G401.6 (cell line): ENCODE results near the gene SLC25A31.

Experiments
- FAIRE-seq: peaks from 2 replicates; lab custom pipeline; 2012; peaks lifted over from hg19 to GRCh38; lab: Jason Lieb, UNC

Gene SLC25A31

GRCh38 chr4:127777487-127777886 is 47.3 kb downstream of the SLC25A31 start:
- FAIRE-seq, result no peak

GRCh38 chr4:127778102-127778501 is 47.9 kb downstream of the SLC25A31 start:
- no peak for FAIRE-seq

GRCh38 chr4:127780598-127780997 is 50.4 kb downstream of the SLC25A31 start:
- no peak for FAIRE-seq

GRCh38 chr4:127781300-127782024 is 51.3 kb downstream of the SLC25A31 start:
- no peak for FAIRE-seq

GRCh38 chr4:127782025-127782274 is 51.8 kb downstream of the SLC25A31 start:
- FAIRE-seq, result no peak

GRCh38 chr4:127782275-127783025 is 52.2 kb downstream of the SLC25A31 start, which contains the start of gene HSPA4L:
Gene HSPA4L, plus strand, starts transcription at chr4:127782322. Its CDS starts 229 bp downstream, at chr4:127782551.
- no peak for FAIRE-seq

GRCh38 chr4:127783026-127783769 is 53.0 kb downstream of the SLC25A31 start:
- FAIRE-seq, result peak; percentile 44

- FAIRE-seq, result peak; percentile 71
These were observed 54.0 kb downstream of the SLC25A31 start for GRCh38 chr4:127783955-127784770.

GRCh38 chr4:127788517-127788916 is 58.3 kb downstream of the SLC25A31 start:
- FAIRE-seq, result no peak

GRCh38 chr4:127791391-127791790 is 61.2 kb downstream of the SLC25A31 start:
- FAIRE-seq, result no peak

- FAIRE-seq, result no peak
These were observed 63.3 kb downstream of the SLC25A31 start for GRCh38 chr4:127793528-127793927.

- peak; percentile 46 for FAIRE-seq
These were observed 69.5 kb downstream of the SLC25A31 start for GRCh38 chr4:127799711-127800110.

GRCh38 chr4:127809173-127809800 is 79.1 kb downstream of the SLC25A31 start:
- FAIRE-seq, result no peak

- no peak for FAIRE-seq
These were observed 80.4 kb downstream of the SLC25A31 start for GRCh38 chr4:127810551-127810950.

- FAIRE-seq, result no peak
These were observed 92.2 kb downstream of the SLC25A31 start for GRCh38 chr4:127822430-127822829.
